ENCODE measurements around the gene NGF.
A peak's percentile ranks its signal among the peaks of the same experiment; 100 is the strongest.

The NGF gene

DNA sequence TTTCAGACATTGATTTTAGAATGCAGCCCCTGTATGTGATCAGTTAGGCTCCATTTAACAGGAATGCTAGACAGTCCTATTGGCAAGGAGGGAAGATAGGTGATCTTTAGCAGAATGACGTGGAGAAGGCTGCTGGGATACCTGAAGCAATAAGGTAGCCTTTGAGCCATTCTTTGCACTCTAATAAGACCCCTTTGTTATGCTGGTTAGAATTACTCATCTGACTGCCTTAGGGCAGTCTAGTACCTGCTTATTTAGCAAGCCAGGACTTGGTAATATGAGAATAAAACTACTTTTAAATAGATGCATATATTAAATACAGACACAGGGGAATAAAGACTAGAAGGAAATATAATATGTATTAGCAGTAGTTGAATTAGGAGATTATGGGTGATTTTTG is 29.1 kb downstream of the NGF start:
- no peak for DNase-seq

DNA sequence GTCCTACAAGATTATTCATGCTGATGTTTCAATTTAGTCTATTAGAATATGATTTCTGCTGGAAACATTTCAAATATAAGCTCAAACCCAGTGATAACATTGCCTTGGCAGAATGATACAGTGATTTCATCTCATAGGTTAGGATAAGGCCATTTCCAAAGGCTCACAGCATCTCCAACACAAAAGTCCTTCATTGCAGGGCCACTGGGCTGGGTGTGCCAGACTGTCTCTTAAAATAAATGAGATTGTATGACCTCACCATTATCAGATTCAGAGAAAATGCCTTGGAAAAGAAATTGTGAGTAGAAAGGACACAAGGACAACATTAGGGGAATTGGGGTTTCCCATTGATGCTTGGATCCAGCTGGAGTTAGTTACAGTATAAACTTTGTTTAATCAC is 30.4 kb downstream of the NGF start:
- no peak for DNase-seq

DNA sequence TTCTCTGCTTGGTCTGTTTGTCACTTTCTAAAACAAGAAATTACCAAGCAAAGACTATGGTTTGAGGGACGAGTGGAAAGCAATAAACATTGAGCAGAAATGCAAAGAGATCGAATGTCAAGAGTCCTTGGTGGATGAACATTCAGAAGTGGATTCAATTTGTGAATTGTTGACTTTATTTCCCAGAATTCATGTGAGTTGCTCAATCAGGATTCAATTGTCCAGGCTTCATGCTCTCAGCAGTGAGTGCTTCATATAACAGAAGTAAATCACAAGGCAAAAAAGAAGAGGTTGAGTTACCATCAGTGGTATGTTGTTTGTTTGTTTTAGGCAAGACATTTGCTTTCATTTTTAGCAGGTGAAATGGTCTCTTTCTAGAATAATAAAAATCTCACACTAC is 31.9 kb downstream of the NGF start:
- DNase-seq = no peak

DNA sequence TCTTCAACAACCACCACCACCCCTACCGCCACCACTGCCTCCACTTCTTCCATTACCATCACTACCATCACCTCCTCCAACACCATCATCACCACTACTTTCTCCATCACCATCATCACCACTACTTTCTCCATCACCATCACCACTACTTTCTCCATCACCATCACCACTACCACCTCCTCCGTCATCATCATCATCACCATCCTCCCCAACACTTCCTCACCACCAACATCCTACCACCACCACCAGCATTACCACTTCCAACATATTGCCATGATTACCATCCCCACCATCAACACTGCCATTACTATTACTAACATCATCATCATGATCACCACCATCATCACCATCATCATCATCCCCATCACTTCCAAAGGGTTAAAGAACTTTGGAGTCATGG is 34.7 kb downstream of the NGF start:
- no peak for DNase-seq

DNA sequence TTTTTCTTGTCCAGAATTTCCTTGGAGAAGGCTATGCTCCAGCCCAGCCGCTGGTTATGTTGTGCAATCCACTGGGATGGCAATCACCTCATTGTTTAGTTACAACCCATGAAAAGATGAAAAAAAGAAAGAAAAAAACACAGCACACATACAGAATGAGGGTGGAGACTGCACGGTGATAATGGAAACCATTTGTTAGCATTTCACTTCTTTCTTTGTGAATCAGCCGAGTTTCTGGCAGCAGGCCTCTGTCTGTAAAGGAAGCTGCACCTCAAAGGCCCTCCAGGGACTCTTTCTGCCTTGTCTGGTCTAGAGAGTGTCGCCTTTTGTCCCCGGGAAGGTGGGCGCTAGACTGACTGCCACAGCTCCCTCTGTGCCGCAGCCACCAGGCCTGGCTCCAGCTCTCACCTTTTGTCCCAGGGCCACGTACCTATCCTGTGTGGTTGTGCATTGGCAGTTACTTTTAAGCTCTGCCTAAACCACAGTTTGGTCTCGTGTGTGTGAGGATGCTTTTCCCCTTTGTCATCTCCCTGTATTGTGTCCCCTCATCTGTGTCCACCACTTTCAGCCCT is 35.6 kb downstream of the NGF start:
- DNase-seq = peak; percentile 95

DNA sequence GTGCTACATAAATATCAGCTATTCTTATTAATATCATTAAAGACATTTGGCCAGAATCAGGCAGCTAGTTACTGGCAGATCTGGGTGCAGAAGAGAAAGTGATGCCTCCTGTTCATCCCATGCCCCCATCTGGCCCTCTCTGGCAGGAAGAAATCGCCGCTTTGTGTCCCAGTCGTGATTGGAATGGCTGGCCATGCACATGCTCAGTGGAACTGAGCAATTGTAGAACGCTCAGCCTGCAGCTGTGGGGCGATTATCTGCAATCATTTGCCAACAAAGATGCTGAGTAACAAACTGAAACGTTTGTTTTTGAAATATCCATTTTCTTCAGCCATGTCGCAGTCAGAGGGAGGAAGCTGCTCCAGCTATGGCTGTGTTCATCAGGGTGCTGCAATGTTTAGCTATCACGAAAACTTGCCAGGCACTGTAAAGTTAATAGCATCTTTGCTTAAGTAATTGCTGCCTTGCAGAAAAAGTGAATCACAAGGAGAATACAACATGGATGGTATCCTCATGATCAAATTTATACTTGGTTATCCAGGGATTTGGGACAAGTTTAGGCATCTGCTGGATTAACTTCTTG is 36.5 kb downstream of the NGF start:
- DNase-seq = no peak

DNA sequence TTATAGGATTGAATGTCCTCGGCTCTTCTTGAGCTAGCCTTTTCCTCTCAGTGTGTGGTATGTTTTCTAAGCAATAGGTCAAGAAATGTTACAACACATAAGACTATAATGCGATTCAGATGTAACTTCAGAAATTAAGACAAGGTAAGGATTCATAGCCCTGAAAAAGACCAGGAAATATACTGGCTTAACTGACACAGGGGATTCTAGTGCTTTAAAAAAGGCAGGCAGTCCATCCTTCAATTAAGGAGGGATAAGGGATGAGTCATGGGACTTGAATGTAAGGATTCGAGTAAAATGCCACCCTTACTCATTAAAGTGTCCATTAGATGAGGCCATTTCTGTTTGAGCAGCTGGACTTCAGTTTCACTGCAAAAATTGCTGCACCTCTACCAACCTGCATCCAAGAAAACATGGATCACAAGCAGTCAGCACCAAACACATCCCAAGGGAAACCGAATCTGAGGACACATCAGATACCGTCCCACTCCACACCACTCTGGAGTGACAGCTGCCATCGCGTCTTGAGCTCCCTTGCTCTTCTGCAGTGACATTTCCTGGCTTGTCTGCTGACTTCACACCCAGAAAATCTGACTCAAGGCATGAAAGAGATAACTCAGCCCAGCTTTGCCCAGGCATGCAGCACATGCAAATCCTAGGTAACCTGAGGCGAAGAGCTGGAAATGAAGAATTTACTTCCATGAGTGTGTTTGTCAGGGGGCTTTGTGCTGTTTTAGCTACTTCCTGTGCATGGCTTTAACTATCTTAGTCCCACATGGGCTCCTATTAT is 37.8 kb downstream of the NGF start:
- peak; percentile 84 for DNase-seq

DNA sequence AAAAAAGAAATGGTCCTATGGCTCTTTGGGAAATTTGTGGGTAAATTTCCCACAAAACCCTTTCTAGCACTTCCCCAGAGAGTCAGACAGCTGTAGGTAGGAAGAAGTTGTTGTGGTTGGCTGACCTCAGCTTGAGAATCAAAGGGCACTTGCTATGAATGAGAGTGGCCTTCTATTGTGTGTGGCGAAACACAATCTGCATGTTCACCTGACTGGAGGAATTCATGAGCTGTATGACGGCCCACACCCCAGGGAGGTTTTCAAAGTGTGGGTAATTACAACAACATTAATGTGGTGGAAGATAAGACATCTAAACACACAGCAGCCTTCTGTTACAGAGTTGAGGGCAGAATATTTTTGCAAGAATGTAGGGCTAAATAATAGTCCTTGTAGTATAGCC is 38.8 kb downstream of the NGF start:
- no peak for DNase-seq

DNA sequence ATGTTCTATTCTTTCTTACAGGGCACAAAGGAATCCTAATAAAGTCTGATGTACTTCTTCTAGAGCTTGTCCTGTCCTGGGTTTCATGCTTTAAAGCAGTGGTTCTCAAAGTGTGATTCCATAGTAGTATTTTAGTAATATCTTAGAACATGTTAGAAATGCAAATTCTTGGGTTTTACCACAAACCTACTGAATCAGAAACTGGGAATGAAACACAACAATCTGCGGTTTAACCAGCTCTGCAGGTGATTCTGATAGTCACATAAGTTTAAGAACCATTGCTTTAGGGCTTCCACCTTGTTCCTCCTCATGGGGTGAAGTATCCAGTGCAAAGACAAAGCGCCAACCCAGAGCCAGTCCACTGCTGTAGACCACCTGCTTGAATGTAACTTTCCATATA is 41.1 kb downstream of the NGF start:
- peak; percentile 76 for DNase-seq

DNA sequence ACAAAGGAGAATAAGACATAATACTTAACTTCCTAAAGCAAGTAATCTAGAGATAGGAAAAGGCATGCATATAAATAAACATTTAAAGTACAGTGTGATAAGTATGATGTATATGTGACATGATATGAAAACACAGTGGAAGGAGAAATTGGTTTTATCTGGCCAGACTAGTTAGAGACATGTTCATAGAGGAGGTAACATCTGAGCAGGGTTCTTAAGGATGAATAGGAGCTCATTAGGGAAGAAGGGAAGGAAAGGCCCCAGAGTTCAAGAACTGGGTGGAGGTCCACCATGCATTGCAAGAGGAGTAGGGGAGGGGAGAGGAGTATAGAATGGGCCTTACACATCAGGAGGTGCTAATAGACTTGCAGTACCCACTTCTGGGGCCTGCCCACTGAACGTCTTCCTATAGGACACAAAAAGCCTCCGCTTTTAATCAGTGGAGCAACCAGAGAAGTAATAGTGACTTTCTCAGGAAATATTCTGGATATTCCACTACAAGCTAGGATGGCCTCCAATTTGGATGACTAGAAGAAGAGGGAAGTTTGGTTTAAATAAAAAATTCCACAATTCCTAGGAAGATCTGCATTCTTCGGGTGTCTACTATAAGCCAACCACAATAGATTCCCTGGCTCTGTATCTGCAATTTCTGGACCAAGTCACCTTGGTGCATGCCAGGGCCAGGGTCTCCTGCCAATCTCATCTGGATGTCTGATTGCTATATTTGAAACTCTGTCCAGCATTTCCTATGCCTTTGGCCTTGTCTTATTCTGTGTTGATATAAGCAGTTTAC is 41.9 kb downstream of the NGF start:
- DNase-seq = peak; percentile 76

DNA sequence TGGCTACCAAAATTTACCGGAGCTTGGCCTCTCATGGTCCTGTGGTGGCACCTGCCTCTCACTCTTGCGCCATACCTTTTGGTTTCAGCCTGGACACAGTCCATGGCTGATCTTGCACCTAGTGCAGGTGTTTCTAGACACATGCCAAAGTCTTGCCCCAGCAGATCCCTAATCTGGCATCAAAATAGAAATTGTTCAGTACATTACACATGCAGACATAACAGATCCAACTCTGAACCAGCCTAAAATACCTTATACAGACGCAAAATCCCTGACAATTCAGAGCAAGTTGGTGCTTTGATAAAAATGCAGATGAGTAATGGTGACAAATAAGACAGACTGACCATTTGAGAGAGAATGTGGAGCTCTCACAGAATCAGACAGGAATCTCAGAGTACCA is 44.1 kb downstream of the NGF start:
- no peak for DNase-seq

DNA sequence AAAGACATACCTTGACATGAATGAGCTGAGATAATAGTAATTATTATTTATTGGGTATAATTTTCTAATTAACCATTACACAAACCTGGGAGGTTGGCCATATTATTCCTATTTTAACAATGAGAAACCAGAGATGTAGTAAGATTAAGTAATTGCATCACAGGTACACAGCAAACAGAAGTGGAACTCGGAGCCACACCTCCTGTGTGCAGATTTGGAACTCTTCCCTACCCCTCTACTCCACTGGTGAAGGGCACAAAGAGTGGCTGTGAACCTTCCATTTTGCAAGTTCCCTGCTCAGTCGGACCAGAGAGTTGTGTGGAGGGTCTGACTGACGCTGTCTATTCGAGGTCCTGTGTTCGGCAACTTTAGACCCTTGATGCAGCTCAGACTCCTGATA is 45.0 kb downstream of the NGF start:
- DNase-seq = no peak

DNA sequence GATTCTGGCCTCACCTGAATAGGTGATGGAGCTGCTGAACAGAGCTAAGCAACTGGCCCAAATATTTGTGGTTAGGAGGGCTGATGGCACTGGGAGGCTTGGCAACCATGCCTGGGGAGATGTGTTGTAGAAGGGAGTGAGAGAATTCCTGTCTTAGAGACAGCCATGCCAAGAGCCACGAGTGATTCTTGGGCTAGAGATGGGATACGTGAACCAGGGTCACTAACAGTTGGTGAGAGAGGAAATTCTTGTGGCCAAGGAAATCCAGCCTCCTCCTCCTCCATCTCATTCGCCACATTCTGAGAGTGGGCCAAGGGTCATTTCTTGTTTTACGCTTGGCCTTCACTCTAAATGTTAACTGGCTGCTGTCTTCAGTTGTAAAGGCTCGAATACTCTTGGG is 46.3 kb downstream of the NGF start:
- DNase-seq = no peak

DNA sequence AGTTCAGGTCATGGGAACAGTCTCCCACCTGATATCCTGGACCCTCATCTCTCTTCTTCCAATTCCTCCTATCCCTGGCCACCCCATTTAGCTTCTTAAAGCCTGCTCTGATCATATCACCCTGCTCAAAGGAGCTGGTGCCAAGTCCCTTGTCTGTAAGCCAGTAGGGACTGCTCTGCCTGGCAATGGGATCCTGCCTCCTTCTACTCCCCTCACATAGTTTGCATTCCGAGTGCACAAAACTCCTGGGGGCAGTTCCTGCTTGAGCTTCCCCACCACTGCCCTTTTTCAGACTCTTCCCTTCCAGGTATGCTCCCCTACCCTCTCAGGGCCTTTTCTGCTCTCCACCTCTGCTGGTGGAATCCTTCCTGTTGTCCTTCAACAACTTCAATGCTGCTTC is 48.1 kb downstream of the NGF start:
- DNase-seq = no peak

DNA sequence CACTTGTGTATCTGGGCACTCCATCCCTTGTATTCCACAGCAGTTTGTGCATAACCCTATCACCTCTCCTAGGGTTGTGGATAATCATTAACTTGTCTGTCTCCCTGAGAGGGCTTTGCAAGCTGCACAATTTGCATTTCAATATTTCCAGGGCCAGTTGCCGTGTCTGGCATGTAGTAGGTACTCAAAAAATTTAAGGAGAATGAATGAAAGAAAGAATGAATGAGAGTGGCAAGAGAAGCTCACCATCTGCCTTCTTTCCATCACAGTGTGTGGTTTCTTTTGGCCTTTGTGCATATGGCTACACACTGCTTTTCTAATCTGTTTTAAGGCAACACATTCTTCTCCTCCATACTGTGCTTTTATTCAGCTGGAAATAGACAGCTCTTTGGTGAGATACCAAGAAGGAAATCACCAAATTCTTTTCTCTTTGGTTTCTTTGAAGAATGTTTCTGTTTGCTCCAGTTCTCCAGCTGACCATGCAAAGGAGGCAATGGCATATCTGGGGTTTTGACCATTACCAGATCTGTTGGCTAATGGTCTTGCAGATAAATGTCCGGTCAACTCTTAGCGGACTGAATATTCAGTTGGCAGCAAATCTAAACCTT is 49.4 kb downstream of the NGF start:
- no peak for DNase-seq

DNA sequence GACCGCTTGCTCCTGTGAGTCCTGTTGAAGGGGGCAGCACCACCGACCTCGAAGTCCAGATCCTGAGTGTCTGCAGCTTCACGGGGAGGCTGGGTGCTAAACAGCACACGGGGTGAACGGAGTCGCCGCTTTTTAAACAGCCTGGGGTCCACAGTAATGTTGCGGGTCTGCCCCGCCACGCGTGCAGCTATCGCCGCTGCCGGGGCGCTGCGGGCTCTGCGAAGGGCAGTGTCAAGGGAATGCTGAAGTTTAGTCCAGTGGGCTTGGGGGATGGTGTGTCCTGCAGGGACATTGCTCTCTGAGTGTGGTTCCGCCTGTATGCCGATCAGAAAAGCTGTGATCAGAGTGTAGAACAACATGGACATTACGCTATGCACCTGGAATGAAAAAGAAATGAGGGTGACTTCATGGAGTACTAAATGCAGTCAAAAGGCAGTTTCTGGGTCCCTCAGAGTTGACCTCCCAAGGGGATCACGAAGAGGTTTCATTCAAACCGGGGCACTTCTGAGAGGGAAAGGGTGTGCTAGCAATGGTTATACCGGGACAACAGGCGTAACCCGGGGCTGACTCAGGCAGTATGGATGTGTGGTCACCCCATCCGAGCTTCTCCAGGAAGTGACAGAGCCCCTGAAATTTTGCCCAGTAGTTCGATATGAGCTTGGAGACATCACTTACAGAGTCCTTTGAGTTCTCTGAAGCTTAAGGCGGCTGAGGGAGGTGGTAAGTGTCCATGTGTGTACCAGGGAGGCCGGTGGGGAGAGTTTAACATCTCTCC is 51.4 kb downstream of the NGF start:
- no peak for DNase-seq

DNA sequence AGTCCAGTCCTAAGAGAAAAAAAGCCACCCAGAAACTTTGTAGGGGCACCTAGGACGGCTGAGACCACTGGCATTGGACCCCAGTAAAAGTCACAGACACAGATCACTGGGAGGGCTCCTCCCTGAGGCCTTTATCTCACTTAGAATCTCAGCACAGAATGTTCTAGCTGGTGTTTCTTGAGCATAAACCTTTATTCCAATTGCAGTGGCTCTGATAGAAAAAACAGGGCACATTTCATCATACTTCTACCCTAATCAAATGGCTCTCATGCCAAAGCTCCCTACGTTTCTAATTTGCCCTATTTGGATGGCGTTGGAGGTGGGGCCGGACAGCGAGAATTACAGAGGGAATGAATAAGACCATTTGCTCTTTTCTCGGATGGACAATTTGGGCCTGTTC is 53.8 kb downstream of the NGF start:
- no peak for DNase-seq

DNA sequence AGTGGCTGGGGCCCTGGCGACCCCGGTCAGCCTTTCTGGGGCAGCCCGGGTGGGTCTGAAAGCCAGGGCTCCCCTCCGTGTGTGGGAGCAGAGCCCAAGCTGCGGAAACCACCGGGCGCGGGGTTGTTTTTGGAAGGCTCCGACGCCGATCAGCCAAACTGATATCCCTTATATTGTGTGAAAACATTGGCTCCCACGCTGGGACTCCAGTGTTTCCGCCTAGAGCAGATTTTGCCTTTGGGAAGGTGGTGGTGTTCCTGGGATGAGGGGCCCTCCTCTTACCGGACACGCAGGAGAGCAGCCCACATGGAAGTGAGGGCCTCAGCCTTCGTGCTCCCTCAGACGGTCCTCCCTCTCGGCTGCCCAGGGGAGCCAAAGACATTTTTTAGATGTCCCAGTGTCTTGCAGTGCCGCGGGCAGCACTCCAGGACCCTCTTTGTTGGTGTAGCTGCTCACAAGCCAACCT is 54.3 kb downstream of the NGF start:
- no peak for DNase-seq

DNA sequence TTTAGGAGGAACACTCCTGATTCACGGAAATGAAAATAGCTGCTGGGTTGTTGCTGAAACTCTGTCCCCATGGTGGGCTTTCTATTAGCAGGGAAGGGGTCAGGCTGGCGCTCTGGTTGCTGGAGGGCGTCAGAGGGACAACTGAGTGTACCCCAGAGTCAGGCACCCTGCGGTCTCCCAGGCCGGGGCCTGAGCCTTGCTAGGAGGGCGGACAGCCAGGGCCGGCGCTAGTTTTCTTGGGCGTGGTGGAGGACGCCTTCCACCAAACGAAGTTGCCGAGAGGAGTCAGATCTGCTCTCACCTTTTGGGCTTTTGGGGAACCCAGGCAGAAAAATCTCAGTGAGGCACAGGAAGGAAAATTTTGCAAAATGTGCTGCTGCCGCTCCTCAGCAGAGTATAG is 54.8 kb downstream of the NGF start:
- no peak for DNase-seq

DNA sequence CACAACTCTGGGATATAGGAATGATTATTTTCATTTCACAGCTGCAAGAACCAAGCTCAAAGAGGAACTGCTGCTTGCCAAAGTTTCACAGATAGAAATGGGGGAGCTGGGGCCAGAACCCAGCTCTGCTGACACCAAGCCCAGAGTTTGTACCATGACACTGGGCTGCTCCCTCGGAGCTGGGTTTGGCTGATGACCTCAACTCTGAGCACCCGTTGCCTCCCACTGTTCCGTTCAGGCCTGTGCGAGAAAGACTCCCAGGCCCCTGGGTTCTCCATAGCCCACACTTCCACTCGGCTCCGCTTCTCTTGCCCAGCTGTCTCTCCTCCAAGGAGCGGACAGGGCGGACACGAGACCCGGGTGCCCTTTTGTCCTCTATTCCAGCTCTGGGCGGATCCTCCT is 55.2 kb downstream of the NGF start:
- no peak for DNase-seq

DNA sequence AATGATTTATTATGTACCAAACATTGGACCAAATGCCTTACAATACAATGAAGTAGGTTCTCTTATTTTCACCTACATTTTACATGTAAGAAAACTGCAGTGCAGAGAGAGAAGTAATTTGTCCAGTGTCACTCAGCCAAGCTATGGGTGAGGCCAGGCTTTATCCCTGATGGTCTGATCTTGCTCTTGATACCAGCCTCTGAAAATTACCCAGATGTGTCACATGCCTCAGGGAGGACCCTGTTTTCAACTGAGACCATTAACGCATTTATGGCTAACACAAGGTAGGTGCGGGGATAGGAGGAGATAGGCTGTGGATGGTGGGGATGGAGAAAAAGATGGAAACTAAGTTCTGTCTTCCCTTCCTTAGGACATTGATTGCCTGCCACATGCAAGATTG is 56.9 kb downstream of the NGF start:
- DNase-seq = no peak

DNA sequence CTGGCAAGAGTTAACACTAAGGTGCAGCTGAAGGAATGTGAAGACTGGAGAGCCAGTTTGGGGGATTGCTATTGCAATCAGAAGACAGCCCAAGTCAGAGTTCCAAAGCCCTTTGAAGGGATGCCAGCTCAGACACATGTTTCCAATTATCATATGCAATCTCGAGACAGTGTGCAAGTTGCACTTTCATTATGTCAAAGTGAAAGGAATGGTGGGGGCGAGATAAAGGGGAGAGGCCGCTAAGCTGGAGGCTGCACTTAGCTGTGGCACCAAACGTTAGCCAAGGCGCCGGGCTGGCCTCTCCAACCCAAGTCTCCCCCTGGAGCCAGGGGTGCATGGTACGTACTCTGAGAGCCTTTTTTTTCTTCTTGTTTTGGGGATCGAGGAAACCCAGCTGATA is 58.0 kb downstream of the NGF start:
- DNase-seq = peak; percentile 98

DNA sequence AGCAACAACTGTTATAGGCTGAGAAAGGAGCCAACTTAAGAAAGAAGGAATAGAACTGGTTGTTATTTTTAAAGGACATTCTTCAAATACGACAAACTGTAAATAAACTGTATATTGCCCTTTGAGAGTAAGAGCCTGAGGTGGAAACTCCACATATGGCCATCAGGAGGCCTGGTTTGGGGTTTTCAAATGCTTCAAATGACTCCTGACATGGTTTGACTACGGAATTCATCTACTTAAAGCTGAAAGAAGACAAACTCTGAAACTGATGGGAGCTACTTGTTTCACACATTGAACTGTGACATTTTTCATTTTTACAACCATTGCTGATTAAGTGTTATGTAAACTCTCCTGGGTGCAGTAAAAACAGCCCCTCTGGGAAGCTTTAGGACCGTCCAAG is 59.8 kb downstream of the NGF start:
- DNase-seq = no peak

All from fibroblast of upper back skin (primary cell).